ENCODE results near the gene BCL2L13. TPM values are rescaled to one million over a fixed set of nuclear protein-coding genes. Genes with fewer than 3 reads are reported as not detected.
"Not testable (repeated sequence)": the region's sequence is repeated elsewhere in the genome, so short reads cannot be mapped to it uniquely, and the experiment has no call there.

The BCL2L13 gene
- total RNA-seq, 2 donors from 2014 or later, result 37.5 to 44.2 TPM

GRCh38 chr22:17764036-17764435 lies 125.5 kb downstream of the BCL2L13 start:
- no peak overlapping the region for H3K27ac Mint-ChIP-seq
- TF ChIP-seq CTCF (conservative IDR thresholded peaks at IDR 0.05), result no peak
- no peak overlapping the region for H3K4me3 Mint-ChIP-seq
- H3K4me3 ChIP-seq (ENCODE audit: low read length), result no peak overlapping the region
- no peaks in the 10 kb centered on the region for H3K4me1 ChIP-seq (ENCODE audit: control insufficient read depth, insufficient read depth, low read length)
- H3K27me3 Mint-ChIP-seq (ENCODE audit: insufficient read depth), result no peaks in the 10 kb centered on the region
- no peaks in the 10 kb centered on the region for H3K4me1 Mint-ChIP-seq
- no peaks in the 10 kb centered on the region for H3K9me3 ChIP-seq (ENCODE audit: control insufficient read depth, low read length)
- 89 to 90% methylated on average over 4 to 5 of the region's 5 CpGs for WGBS, 2 experiments (ENCODE audit: insufficient coverage in 1 of 2, insufficient read length in 1 of 2)
- H3K9ac ChIP-seq (ENCODE audit: extremely low read depth, low read length, poor library complexity, severe bottlenecking), result no peak overlapping the region
- no peak for DNase-seq
- H3K27me3 ChIP-seq (ENCODE audit: control insufficient read depth, insufficient read depth, low read length, poor library complexity, severe bottlenecking), result no peaks in the 10 kb centered on the region
- H3K27ac ChIP-seq (ENCODE audit: low read depth, low read length), result no peak overlapping the region
- H3K9me3 Mint-ChIP-seq, result no peaks in the 10 kb centered on the region
- no peaks in the 10 kb centered on the region for H3K36me3 ChIP-seq (ENCODE audit: control insufficient read depth, insufficient read depth, low read length)
- no peaks in the 10 kb centered on the region for H3K36me3 Mint-ChIP-seq (ENCODE audit: low read depth)

GRCh38 chr22:17764852-17765251 lies 126.3 kb downstream of the BCL2L13 start:
- not testable (repeated sequence) for H3K27ac Mint-ChIP-seq; H3K4me3 Mint-ChIP-seq; H3K27me3 ChIP-seq (ENCODE audit: control insufficient read depth, insufficient read depth, low read length, poor library complexity, severe bottlenecking); H3K4me3 ChIP-seq (ENCODE audit: low read length); H3K9me3 Mint-ChIP-seq; H3K9ac ChIP-seq (ENCODE audit: extremely low read depth, low read length, poor library complexity, severe bottlenecking); H3K4me1 Mint-ChIP-seq; H3K4me1 ChIP-seq (ENCODE audit: control insufficient read depth, insufficient read depth, low read length); H3K9me3 ChIP-seq (ENCODE audit: control insufficient read depth, low read length); H3K27me3 Mint-ChIP-seq (ENCODE audit: insufficient read depth); DNase-seq; H3K27ac ChIP-seq (ENCODE audit: low read depth, low read length); H3K36me3 Mint-ChIP-seq (ENCODE audit: low read depth); H3K36me3 ChIP-seq (ENCODE audit: control insufficient read depth, insufficient read depth, low read length)
- 83 to 91% methylated on average over 3 to 5 of the region's 5 CpGs for whole genome bisulfite sequencing, 2 experiments (ENCODE audit: insufficient coverage in 1 of 2, insufficient read length in 1 of 2)

GRCh38 chr22:17767233-17768065 lies 128.9 kb downstream of the BCL2L13 start:
- 95% methylated on average over 10 to 13 of the region's 14 CpGs for WGBS, 2 experiments (ENCODE audit: insufficient coverage in 1 of 2, insufficient read length in 1 of 2)
- no peak overlapping the region for H3K4me3 Mint-ChIP-seq
- no peak for DNase-seq
- Histone ChIP-seq H3K27ac (ENCODE audit: low read depth, low read length) (no peak overlapping the region), H3K27me3 (ENCODE audit: control insufficient read depth, insufficient read depth, low read length, poor library complexity, severe bottlenecking) (no peaks in the 10 kb centered on the region), H3K36me3 (ENCODE audit: control insufficient read depth, insufficient read depth, low read length) (no peaks in the 10 kb centered on the region), H3K9ac (ENCODE audit: extremely low read depth, low read length, poor library complexity, severe bottlenecking) (no peak overlapping the region), H3K4me3 (ENCODE audit: low read length) (no peak overlapping the region), H3K9me3 (ENCODE audit: control insufficient read depth, low read length) (no peaks in the 10 kb centered on the region), H3K4me1 (ENCODE audit: control insufficient read depth, insufficient read depth, low read length) (no peaks in the 10 kb centered on the region)
- no peaks in the 10 kb centered on the region for H3K4me1 Mint-ChIP-seq
- no peak for TF ChIP-seq CTCF (conservative IDR thresholded peaks at IDR 0.05)
- H3K9me3 Mint-ChIP-seq, result no peaks in the 10 kb centered on the region
- no peaks in the 10 kb centered on the region for H3K27me3 Mint-ChIP-seq (ENCODE audit: insufficient read depth)
- H3K27ac Mint-ChIP-seq, result no peak overlapping the region
- no peaks in the 10 kb centered on the region for H3K36me3 Mint-ChIP-seq (ENCODE audit: low read depth)

Measured in endodermal cell (in vitro differentiated cells).